ENCODE results near the gene ATP6V1B1.
A peak's percentile ranks its signal among the peaks of the same experiment; 100 is the strongest.

Gene ATP6V1B1

DNA sequence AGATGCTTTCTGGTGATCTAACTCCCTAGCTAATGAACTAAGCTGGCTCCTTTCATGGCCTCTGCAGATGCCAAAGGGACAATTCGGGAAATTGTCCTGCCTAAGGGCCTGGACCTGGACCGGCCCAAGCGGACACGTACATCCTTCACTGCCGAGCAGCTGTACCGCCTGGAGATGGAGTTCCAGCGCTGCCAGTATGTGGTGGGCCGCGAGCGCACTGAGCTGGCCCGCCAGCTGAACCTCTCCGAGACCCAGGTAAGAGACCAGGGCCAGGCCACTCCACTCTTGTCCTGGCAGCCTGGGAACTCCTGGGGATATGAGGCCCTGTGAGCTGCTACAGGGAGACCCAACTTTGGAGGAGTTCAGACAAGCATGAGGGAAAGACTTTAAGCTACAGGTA lies 14.7 kb upstream of the ATP6V1B1 start:
- Histone ChIP-seq H3K4me2 (ENCODE audit: low read length) (no peak overlapping the region), H3K27me3 (ENCODE audit: low read depth, low read length) (peaks cover 17% of the 10 kb centered on the region), H3K4me3 (ENCODE audit: low read length) (no peak overlapping the region), H3K79me2 (ENCODE audit: low read length) (no peaks in the 10 kb centered on the region), H3K9me3 (ENCODE audit: insufficient read depth, low read length) (no peaks in the 10 kb centered on the region), H3K4me1 (ENCODE audit: low read length) (no peaks in the 10 kb centered on the region), H3K27ac (ENCODE audit: low read length) (no peak overlapping the region), H4K20me1 (ENCODE audit: insufficient read depth, low read length) (no peaks in the 10 kb centered on the region), H3K9ac (ENCODE audit: low read length) (no peak overlapping the region), H3K36me3 (replicated peaks; ENCODE audit: low read depth, low read length) (no peaks in the 10 kb centered on the region), H2AFZ (ENCODE audit: low read depth, low read length) (no peak overlapping the region)
- no peak for TF ChIP-seq EZH2phosphoT487 (IDR thresholded peaks at IDR 0.05; ENCODE audit: low read depth)
- TF ChIP-seq CTCF (IDR thresholded peaks at IDR 0.05; ENCODE audit: low read depth, low read length): no peak

- TF ChIP-seq CTCF (IDR thresholded peaks at IDR 0.05; ENCODE audit: low read depth, low read length): no peak
- TF ChIP-seq EZH2phosphoT487 (IDR thresholded peaks at IDR 0.05; ENCODE audit: low read depth): no peak
- no peak overlapping the region for H3K9ac ChIP-seq (ENCODE audit: low read length)
- no peaks in the 10 kb centered on the region for H4K20me1 ChIP-seq (ENCODE audit: insufficient read depth, low read length)
- H3K9me3 ChIP-seq (ENCODE audit: insufficient read depth, low read length): no peaks in the 10 kb centered on the region
- H3K79me2 ChIP-seq (ENCODE audit: low read length): no peaks in the 10 kb centered on the region
- no peak overlapping the region for H3K4me2 ChIP-seq (ENCODE audit: low read length)
- H2AFZ ChIP-seq (ENCODE audit: low read depth, low read length): no peak overlapping the region
- no peak overlapping the region for H3K27ac ChIP-seq (ENCODE audit: low read length)
- peaks cover 17% of the 10 kb centered on the region for H3K27me3 ChIP-seq (ENCODE audit: low read depth, low read length)
- H3K4me1 ChIP-seq (ENCODE audit: low read length): no peaks in the 10 kb centered on the region
- H3K4me3 ChIP-seq (ENCODE audit: low read length): no peak overlapping the region
- no peaks in the 10 kb centered on the region for H3K36me3 ChIP-seq (replicated peaks; ENCODE audit: low read depth, low read length)
Measured at GRCh38 chr2:70921839-70922234, 13.9 kb upstream of the ATP6V1B1 start.

- no peaks in the 10 kb centered on the region for H3K4me1 ChIP-seq (ENCODE audit: low read length)
- no peak overlapping the region for H3K27ac ChIP-seq (ENCODE audit: low read length)
- no peak overlapping the region for H3K4me3 ChIP-seq (ENCODE audit: low read length)
- no peak for TF ChIP-seq CTCF (IDR thresholded peaks at IDR 0.05; ENCODE audit: low read depth, low read length)
- TF ChIP-seq EZH2phosphoT487 (IDR thresholded peaks at IDR 0.05; ENCODE audit: low read depth): no peak
- H3K79me2 ChIP-seq (ENCODE audit: low read length): no peaks in the 10 kb centered on the region
- H3K9me3 ChIP-seq (ENCODE audit: insufficient read depth, low read length): no peaks in the 10 kb centered on the region
- H2AFZ ChIP-seq (ENCODE audit: low read depth, low read length): no peak overlapping the region
- no peaks in the 10 kb centered on the region for H3K36me3 ChIP-seq (replicated peaks; ENCODE audit: low read depth, low read length)
- no peak overlapping the region for H3K9ac ChIP-seq (ENCODE audit: low read length)
- H3K4me2 ChIP-seq (ENCODE audit: low read length): no peak overlapping the region
- no peaks in the 10 kb centered on the region for H4K20me1 ChIP-seq (ENCODE audit: insufficient read depth, low read length)
- peaks cover 18% of the 10 kb centered on the region for H3K27me3 ChIP-seq (ENCODE audit: low read depth, low read length)
Measured at GRCh38 chr2:70922235-70923234, 13.2 kb upstream of the ATP6V1B1 start.

DNA sequence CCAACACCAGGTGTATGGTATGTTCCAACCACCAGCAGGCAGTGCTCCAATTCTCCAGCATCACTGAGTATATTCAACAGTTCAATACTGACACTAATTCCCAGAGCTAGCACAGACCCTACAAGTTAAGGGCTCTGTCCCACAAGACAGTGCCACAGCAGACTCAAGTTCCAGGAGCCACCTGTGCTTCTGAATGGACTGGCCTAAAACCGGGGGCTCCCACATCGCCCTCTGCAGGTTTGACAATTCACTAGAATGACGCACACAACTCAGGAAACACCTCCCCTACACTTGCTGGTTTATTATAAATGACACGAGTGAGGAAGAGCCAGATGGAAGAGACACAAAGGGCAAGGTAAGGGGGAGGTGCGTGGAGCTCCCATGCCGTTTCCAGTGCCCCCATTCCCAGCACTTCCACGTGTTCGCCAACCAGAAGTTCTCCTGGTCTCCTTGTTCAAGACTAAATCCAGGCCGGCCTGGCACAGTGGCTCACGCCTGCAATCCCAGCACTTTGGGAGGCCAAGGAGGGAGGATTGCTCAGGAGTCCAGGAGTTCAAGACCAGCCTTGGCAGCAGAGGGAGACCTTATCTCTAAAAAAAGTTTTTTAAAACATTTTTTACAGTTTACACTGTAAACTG lies 12.2 kb upstream of the ATP6V1B1 start:
- H2AFZ ChIP-seq (ENCODE audit: low read depth, low read length): no peak overlapping the region
- peaks cover 14% of the 10 kb centered on the region for H3K27me3 ChIP-seq (ENCODE audit: low read depth, low read length)
- H3K9me3 ChIP-seq (ENCODE audit: insufficient read depth, low read length): no peaks in the 10 kb centered on the region
- no peaks in the 10 kb centered on the region for H3K36me3 ChIP-seq (replicated peaks; ENCODE audit: low read depth, low read length)
- H3K27ac ChIP-seq (ENCODE audit: low read length): no peak overlapping the region
- peak; percentile 29 for TF ChIP-seq CTCF (IDR thresholded peaks at IDR 0.05; ENCODE audit: low read depth, low read length)
- no peak for TF ChIP-seq EZH2phosphoT487 (IDR thresholded peaks at IDR 0.05; ENCODE audit: low read depth)
- no peak overlapping the region for H3K4me2 ChIP-seq (ENCODE audit: low read length)
- H3K4me3 ChIP-seq (ENCODE audit: low read length): no peak overlapping the region
- no peaks in the 10 kb centered on the region for H3K4me1 ChIP-seq (ENCODE audit: low read length)
- H4K20me1 ChIP-seq (ENCODE audit: insufficient read depth, low read length): no peaks in the 10 kb centered on the region
- H3K79me2 ChIP-seq (ENCODE audit: low read length): no peaks in the 10 kb centered on the region
- H3K9ac ChIP-seq (ENCODE audit: low read length): no peak overlapping the region

Data from OCI-LY3 (cell line).